HepG2 (cell line): ENCODE measurements around the gene UBR4. TPM values are rescaled to one million over a fixed set of nuclear protein-coding genes. Genes with fewer than 3 reads are reported as not detected.

Experiments
- ATAC-seq: fragments of 200-7000 bp; cut with Tn5 transposase; 3 replicates; pipeline ENCODE4 v1.9.1; 2020; ENCODE audit warnings: mild to moderate bottlenecking, moderate library complexity
- BruUV-seq: library from RNA; stranded (reverse); fragments of 400-500 nt; replicated peaks from 2 replicates; lab custom pipeline; 2021; lab: Mats Ljungman, UMichigan
- CTCF ChIA-PET: fragments of 300-600 bp; formaldehyde crosslinking; extraction: SDS; loops from one replicate; lab custom pipeline; 2021; ENCODE audit warnings: low total read pairs, inconsistent platforms, low intra/inter-chr PET ratio; lab: Yijun Ruan, JAX
- POLR2A ChIA-PET: fragments of 350-600 bp; sonication (Branson Sonifier 250); formaldehyde crosslinking; loops from one replicate; lab custom pipeline; 2020; ENCODE audit warnings: antibody characterized with exemption, inconsistent platforms; lab: Yijun Ruan, JAX
- DNase-seq: peaks from one replicate; pipeline ENCODE4 v3.0.0-alpha.2; 2015; ENCODE audit warnings: low spot score
- FAIRE-seq: peaks from 3 replicates; lab custom pipeline; 2011; peaks lifted over from hg19 to GRCh38; lab: Jason Lieb, UNC
- H2AFZ ChIP-seq: one replicate; pipeline ENCODE4 v1.6.1; 2011; ENCODE audit warnings: low read length, inconsistent platforms
- H3K27ac ChIP-seq: fragments of 300-600 bp; 3 replicates; pipeline ENCODE4 v1.8.0; 2011; ENCODE audit warnings: mixed run types, mild to moderate bottlenecking, mixed read lengths, low read length, inconsistent platforms; ENCODE audit not compliant: insufficient read depth; ENCODE audit errors: extremely low read length
- H3K27me3 ChIP-seq, 2 experiments: fragments of 200-600 bp in 1 of 2; 2 replicates in 1 of 2; 3 replicates in 1 of 2; pipeline versions ENCODE4 v1.6.0 to v1.8.0; 2011; ENCODE audit warnings: low read length in 2 of 2, mild to moderate bottlenecking in 2 of 2, moderate library complexity in 2 of 2, inconsistent platforms in 1 of 2; ENCODE audit not compliant: insufficient read depth in 2 of 2, control insufficient read depth in 1 of 2
- H3K36me3 ChIP-seq, 2 experiments: fragments of 200-600 bp in 1 of 2; replicated peaks in 1 of 2; 2 replicates in 1 of 2; 3 replicates in 1 of 2; pipeline versions ENCODE4 v1.5.1 to v1.8.0; 2011; ENCODE audit warnings: low read length in 2 of 2, inconsistent platforms in 1 of 2; ENCODE audit not compliant: insufficient read depth in 2 of 2, control insufficient read depth in 1 of 2
- H3K4me1 ChIP-seq: 2 replicates; pipeline ENCODE4 v1.5.1; 2012; ENCODE audit warnings: low read length, inconsistent platforms; ENCODE audit not compliant: insufficient read depth
- H3K4me2 ChIP-seq: 2 replicates; pipeline ENCODE4 v1.6.0; 2011; ENCODE audit warnings: low read depth, low read length, inconsistent platforms
- H3K4me3 ChIP-seq, 3 experiments: fragments of 200-600 bp in 1 of 3; sonication (generic), shearing (Covaris generic) in 1 of 3; replicated peaks in 1 of 3; 2 replicates each; pipeline ENCODE4 v1.5.1; 2011 to 2016; ENCODE audit warnings: low read length in 3 of 3, inconsistent platforms in 2 of 3, low read depth in 2 of 3, mild to moderate bottlenecking in 2 of 3, control low read depth in 1 of 3, mixed read lengths in 1 of 3; ENCODE audit not compliant: insufficient read depth in 1 of 3
- H3K79me2 ChIP-seq: one replicate; pipeline ENCODE4 v1.6.1; 2011; ENCODE audit warnings: low read length, inconsistent platforms; ENCODE audit not compliant: insufficient read depth
- H3K9ac ChIP-seq: 2 replicates; pipeline ENCODE4 v1.6.0; 2011; ENCODE audit warnings: mild to moderate bottlenecking, low read depth, low read length, inconsistent platforms; ENCODE audit not compliant: insufficient read depth
- H3K9me3 ChIP-seq: 2 replicates; pipeline ENCODE4 v1.5.1; 2012; ENCODE audit warnings: mild to moderate bottlenecking, low read length
- H4K20me1 ChIP-seq: 2 replicates; pipeline ENCODE4 v1.6.0; 2011; ENCODE audit warnings: inconsistent platforms, mild to moderate bottlenecking, low read length, moderate library complexity; ENCODE audit not compliant: insufficient read depth
- CBX2 ChIP-seq, 2 experiments: fragments of 200-600 bp in 1 of 2; sonication (generic); formaldehyde crosslinking in 1 of 2; IDR thresholded peaks; 2 replicates each; pipeline versions ENCODE4 v1.7.0 to v1.8.1; 2018 to 2022; ENCODE audit warnings: low read depth in 2 of 2, low read length in 1 of 2, mild to moderate bottlenecking in 1 of 2, missing genetic modification reagents in 1 of 2
- CHD2 ChIP-seq: IDR thresholded peaks from 2 replicates; pipeline ENCODE4 v1.6.1; 2011; ENCODE audit warnings: low read depth, low read length, improper control_type of control experiment
- FLYWCH1 ChIP-seq: sonication (generic); formaldehyde crosslinking; IDR thresholded peaks from 2 replicates; pipeline ENCODE4 v1.8.1; 2023; ENCODE audit warnings: mild to moderate bottlenecking, missing genetic modification reagents
- HES4 ChIP-seq: sonication (generic); formaldehyde crosslinking; IDR thresholded peaks from 2 replicates; pipeline ENCODE4 v1.9.0; 2021; ENCODE audit warnings: mild to moderate bottlenecking, missing genetic modification reagents, borderline replicate concordance
- HNRNPLL ChIP-seq: fragments of 200-400 bp; formaldehyde crosslinking; IDR thresholded peaks from 2 replicates; pipeline ENCODE4 v1.6.1; 2017; ENCODE audit warnings: mild to moderate bottlenecking, low read depth, low read length; ENCODE audit not compliant: poor library complexity, severe bottlenecking
- JUNB ChIP-seq: sonication (generic); formaldehyde crosslinking; IDR thresholded peaks from 2 replicates; pipeline ENCODE4 v1.8.0; 2022; ENCODE audit warnings: missing genetic modification reagents, mild to moderate bottlenecking, borderline replicate concordance
- NFIC ChIP-seq: IDR thresholded peaks from 2 replicates; pipeline ENCODE4 v1.6.1; 2012; ENCODE audit warnings: mild to moderate bottlenecking, low read length, inconsistent platforms
- RORA ChIP-seq: sonication (generic); formaldehyde crosslinking; IDR thresholded peaks from 2 replicates; pipeline ENCODE4 v1.5.0; 2020; ENCODE audit warnings: mild to moderate bottlenecking, missing genetic modification reagents, moderate library complexity
- SATB2 ChIP-seq: sonication (generic); formaldehyde crosslinking; IDR thresholded peaks from 2 replicates; pipeline ENCODE4 v1.5.0; 2020; ENCODE audit warnings: missing genetic modification reagents
- TCF12 ChIP-seq, 2 experiments: fragments of 450-650 bp in 1 of 2; sonication (generic) in 1 of 2; formaldehyde crosslinking in 1 of 2; IDR thresholded peaks; 2 replicates each; pipeline versions ENCODE4 v1.6.1 to v1.8.0; 2017 to 2022; ENCODE audit warnings: antibody characterized with exemption in 1 of 2, mild to moderate bottlenecking in 1 of 2, missing genetic modification reagents in 1 of 2, moderate library complexity in 1 of 2
- TP53 ChIP-seq: sonication (generic); formaldehyde crosslinking; conservative IDR thresholded peaks from 2 replicates; pipeline ENCODE4 v1.4.0; 2020; ENCODE audit warnings: missing genetic modification reagents
- ZFY ChIP-seq: sonication (generic); formaldehyde crosslinking; IDR thresholded peaks from 2 replicates; pipeline ENCODE4 v1.4.0; 2020; ENCODE audit warnings: missing genetic modification reagents
- ZMAT3 ChIP-seq: sonication (generic); formaldehyde crosslinking; conservative IDR thresholded peaks from 2 replicates; pipeline ENCODE4 v1.7.0; 2021; ENCODE audit warnings: missing genetic modification reagents
- ZNF34 ChIP-seq: sonication (generic); formaldehyde crosslinking; IDR thresholded peaks from 2 replicates; pipeline ENCODE4 v1.4.0; 2020; ENCODE audit warnings: mild to moderate bottlenecking, missing genetic modification reagents, borderline replicate concordance
- ZNF550 ChIP-seq: sonication (generic); formaldehyde crosslinking; IDR thresholded peaks from 2 replicates; pipeline ENCODE4 v1.4.0; 2020; ENCODE audit warnings: mild to moderate bottlenecking, missing genetic modification reagents, borderline replicate concordance
- ZNF556 ChIP-seq: sonication (generic); formaldehyde crosslinking; IDR thresholded peaks from 2 replicates; pipeline ENCODE4 v1.4.0; 2020; ENCODE audit warnings: mild to moderate bottlenecking, missing genetic modification reagents, borderline replicate concordance
- ZNF563 ChIP-seq: sonication (generic); formaldehyde crosslinking; IDR thresholded peaks from 2 replicates; pipeline ENCODE4 v1.8.0; 2022; ENCODE audit warnings: mild to moderate bottlenecking, moderate library complexity, missing genetic modification reagents
- ZNF597 ChIP-seq: sonication (generic); formaldehyde crosslinking; IDR thresholded peaks from 2 replicates; pipeline ENCODE4 v1.5.0; 2020; ENCODE audit warnings: missing genetic modification reagents
- ZNF674 ChIP-seq: sonication (generic); formaldehyde crosslinking; IDR thresholded peaks from 2 replicates; pipeline ENCODE4 v1.5.0; 2020; ENCODE audit warnings: low read depth, mild to moderate bottlenecking, missing genetic modification reagents
- WGBS: methylation state at CpG from one replicate; pipeline ENCODE4 v1.1.6; 2017; ENCODE audit warnings: low lambda C conversion rate; 5-methylcytosine and 5-hydroxymethylcytosine counted together
- in situ Hi-C: cut with HindIII; loops from 2 replicates; pipeline ENCODE4 v1.10.0; 2017; ENCODE audit warnings: low pct_unique_long_range_greater_than_20kb; ENCODE audit not compliant: extremely low pct_ligation_motif_present
- intact Hi-C: fragments of 100-400 bp; cut with micrococcal nuclease; formaldehyde crosslinking; loops from one replicate; pipeline ENCODE4 v1.10.0; 2022; ENCODE audit not compliant: unreplicated experiment
- polyA plus RNA-seq, 8 experiments: library from polyadenylated mRNA; depleted of rRNA in 3 of 8; stranded (reverse) in 7 of 8; unstranded in 1 of 8; fragments of >200 nt; fragmentation: Illumina TruSeq in 4 of 8; extraction: Trizol in 4 of 8; gene quantifications; 2 replicates each; pipeline versions ENCODE4 v1.2.1 to v1.2.3, GENCODE V29; 2011 to 2016; ENCODE audit warnings: low read depth in 4 of 8, missing spikeins in 1 of 8, mixed read lengths in 1 of 8; ENCODE audit not compliant: insufficient read depth in 1 of 8
- total RNA-seq, 5 experiments: library from RNA; depleted of rRNA; stranded (reverse); fragments of >200 nt; fragmentation: Illumina TruSeq; extraction: Trizol; gene quantifications; 2 replicates each; pipeline ENCODE4 v1.2.3, GENCODE V29; 2016; ENCODE audit warnings: low read depth in 1 of 5
- TF ChIP-seq, protein P1 (sequence below): sonication (generic); formaldehyde crosslinking; IDR thresholded peaks from 2 replicates; pipeline ENCODE4 v1.9.0; 2021; ENCODE audit warnings: missing genetic modification reagents, borderline replicate concordance

Gene UBR4
- total and polyA plus RNA-seq, 2 of the 13 experiments (the other 11 are each of a cell fraction or from before 2014, with no cell fraction given): 59.1 to 106 TPM

- BruUV-seq: no TSS peak
- no peak overlapping the region for H2AFZ ChIP-seq
- no peak overlapping the region for H3K4me3 ChIP-seq
- no peaks in the 10 kb centered on the region for H3K9me3 ChIP-seq
- no peak for ATAC-seq
- 95% methylated on average over 6 of the region's 6 CpGs for WGBS
- no peak overlapping the region for H3K9ac ChIP-seq
- peaks cover 65 to 95% of the 10 kb centered on the region in 2 experiments for H3K36me3 ChIP-seq
- DNase-seq: no peak
- intact Hi-C loops: no loop called here
- TF ChIP-seq TCF12 (IDR thresholded peaks at IDR 0.05) (no peak), TCF12 (CRISPR knock-in tag; IDR thresholded peaks at IDR 0.05) (no peak), ZNF597 (CRISPR knock-in tag) (no peak), ZNF556 (no peak), HES4 (CRISPR knock-in tag) (no peak), ZMAT3 (no peak), CHD2 (no peak), ZNF674 (CRISPR knock-in tag) (no peak), CBX2 (IDR thresholded peaks at IDR 0.05; ENCODE audit: low read depth, low read length) (no peak), CBX2 (CRISPR knock-in tag; IDR thresholded peaks at IDR 0.05; ENCODE audit: low read depth) (no peak), RORA (no peak), ZNF563 (CRISPR knock-in tag) (no peak), ZNF34 (no peak), TP53 (no peak), NFIC (no peak), ZFY (no peak), HNRNPLL (no peak), JUNB (CRISPR knock-in tag) (no peak), ZNF550 (CRISPR knock-in tag) (no peak), FLYWCH1 (no peak), SATB2 (CRISPR knock-in tag) (no peak)
- TF ChIP-seq, protein P1, sequence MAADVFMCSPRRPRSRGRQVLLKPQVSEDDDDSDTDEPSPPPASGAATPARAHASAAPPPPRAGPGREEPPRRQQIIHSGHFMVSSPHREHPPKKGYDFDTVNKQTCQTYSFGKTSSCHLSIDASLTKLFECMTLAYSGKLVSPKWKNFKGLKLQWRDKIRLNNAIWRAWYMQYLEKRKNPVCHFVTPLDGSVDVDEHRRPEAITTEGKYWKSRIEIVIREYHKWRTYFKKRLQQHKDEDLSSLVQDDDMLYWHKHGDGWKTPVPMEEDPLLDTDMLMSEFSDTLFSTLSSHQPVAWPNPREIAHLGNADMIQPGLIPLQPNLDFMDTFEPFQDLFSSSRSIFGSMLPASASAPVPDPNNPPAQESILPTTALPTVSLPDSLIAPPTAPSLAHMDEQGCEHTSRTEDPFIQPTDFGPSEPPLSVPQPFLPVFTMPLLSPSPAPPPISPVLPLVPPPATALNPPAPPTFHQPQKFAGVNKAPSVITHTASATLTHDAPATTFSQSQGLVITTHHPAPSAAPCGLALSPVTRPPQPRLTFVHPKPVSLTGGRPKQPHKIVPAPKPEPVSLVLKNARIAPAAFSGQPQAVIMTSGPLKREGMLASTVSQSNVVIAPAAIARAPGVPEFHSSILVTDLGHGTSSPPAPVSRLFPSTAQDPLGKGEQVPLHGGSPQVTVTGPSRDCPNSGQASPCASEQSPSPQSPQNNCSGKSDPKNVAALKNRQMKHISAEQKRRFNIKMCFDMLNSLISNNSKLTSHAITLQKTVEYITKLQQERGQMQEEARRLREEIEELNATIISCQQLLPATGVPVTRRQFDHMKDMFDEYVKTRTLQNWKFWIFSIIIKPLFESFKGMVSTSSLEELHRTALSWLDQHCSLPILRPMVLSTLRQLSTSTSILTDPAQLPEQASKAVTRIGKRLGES (CRISPR knock-in tag): no peak
- H4K20me1 ChIP-seq: no peaks in the 10 kb centered on the region
- in situ Hi-C loops: no loop called here
- H3K27ac ChIP-seq: no peak overlapping the region
- no peaks in the 10 kb centered on the region for H3K27me3 ChIP-seq
- no peak overlapping the region for H3K4me2 ChIP-seq
- ChIA-PET POLR2A (no interaction called here), CTCF (no interaction called here)
- no peaks in the 10 kb centered on the region for H3K4me1 ChIP-seq
- no peak for FAIRE-seq
- H3K79me2 ChIP-seq: no peaks in the 10 kb centered on the region
Observed at GRCh38 chr1:19115082-19115808, 94.8 kb downstream of the UBR4 start.
